Left hindlimb (tissue), 1 donor: Measurements from ENCODE around the gene RABGAP1L.
"Not testable (repeated sequence)": the region's sequence is repeated elsewhere in the genome, so short reads cannot be mapped to it uniquely, and the experiment has no call there.

Experiments used
- DNase-seq: peaks from one replicate; pipeline ENCODE4 v3.0.0-alpha.2; 2018

RABGAP1L gene

GRCh38 chr1:174682419-174683008, 523.2 kb downstream of the RABGAP1L start:
- no peak for DNase-seq

- no peak for DNase-seq
Observed at GRCh38 chr1:174686213-174686612, 526.9 kb downstream of the RABGAP1L start.

DNA sequence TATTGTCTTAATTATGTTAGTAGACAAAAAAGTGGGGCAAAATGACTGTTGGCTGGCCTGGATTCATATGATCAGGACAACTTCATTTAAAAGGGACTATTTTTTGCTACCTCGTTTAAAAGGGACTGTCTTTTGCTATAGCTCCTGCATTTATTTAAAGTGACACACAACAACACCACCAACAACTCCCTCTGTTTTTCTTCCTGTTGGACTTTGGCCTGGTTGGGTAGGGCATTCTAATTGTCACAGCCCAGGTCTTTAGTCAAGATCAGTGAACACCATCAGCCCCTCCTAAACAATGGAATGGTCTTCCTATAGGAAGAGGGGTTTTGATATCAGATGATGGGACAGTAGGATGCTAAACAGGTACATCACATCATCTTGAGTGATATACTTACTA, 530.2 kb downstream of the RABGAP1L start:
- no peak for DNase-seq

GRCh38 chr1:174690266-174690665, 530.9 kb downstream of the RABGAP1L start:
- no peak for DNase-seq

GRCh38 chr1:174692313-174692712, 533.0 kb downstream of the RABGAP1L start:
- DNase-seq, result no peak

- DNase-seq, result no peak
Observed at GRCh38 chr1:174693085-174693484, 533.8 kb downstream of the RABGAP1L start.

DNA sequence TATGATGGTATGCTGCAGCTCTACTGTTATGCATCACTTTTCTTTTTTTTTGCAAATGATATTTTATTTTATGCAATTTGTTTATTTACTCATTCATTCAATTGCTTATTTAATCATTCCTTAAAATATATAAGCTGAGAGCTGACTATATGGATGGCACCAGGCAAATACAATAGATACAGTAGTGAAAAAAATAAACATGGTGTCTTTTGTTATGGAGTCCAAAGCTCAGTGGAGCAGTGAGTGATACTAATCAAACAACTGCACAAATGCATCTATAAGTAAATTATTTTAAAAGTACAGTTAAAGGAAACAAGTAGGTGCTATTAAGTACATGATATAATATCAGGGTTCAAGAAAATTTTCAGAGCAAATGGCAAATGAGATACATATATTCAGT, 534.2 kb downstream of the RABGAP1L start:
- DNase-seq, result not testable (repeated sequence)

- DNase-seq, result no peak
Observed at GRCh38 chr1:174696026-174696821, 536.9 kb downstream of the RABGAP1L start.

GRCh38 chr1:174700314-174700713, 541.0 kb downstream of the RABGAP1L start:
- DNase-seq, result no peak

DNA sequence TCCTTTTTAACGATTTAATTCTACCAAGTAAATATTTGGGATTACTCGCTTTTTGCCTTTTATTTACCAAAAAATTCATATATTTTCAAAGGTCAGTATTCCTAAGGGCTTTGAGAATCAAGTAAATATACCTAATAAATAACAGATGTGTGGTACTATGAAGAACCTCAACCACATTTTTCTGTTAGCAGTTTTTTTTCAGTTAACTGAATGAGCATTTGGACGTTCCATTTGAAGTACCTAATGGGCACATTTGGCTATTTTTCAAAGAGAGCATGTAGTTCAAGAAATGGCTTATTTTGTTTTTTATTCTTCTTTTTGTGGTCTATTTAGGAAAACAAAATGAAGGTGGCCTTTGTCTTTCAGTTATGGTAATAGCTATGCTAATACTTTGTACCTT, 541.5 kb downstream of the RABGAP1L start:
- DNase-seq, result no peak

GRCh38 chr1:174701565-174701964, 542.2 kb downstream of the RABGAP1L start:
- no peak for DNase-seq

DNA sequence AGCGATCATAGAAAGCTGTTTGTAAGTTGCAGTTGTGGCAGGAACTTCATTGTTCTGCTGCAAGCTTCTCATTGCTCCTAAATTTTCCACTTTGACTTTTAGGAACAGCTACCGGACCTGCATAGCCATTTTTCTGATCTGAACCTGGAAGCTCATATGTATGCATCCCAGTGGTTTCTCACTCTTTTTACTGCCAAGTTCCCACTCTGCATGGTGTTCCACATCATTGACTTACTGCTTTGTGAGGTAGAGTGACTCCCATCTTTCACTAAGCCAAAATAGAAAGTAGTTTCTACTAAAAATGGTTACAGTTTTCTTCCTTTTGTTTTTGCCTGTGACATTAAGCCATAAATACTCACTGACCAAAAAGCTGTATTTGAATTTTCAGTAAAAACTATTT, 542.7 kb downstream of the RABGAP1L start:
- DNase-seq, result no peak

DNA sequence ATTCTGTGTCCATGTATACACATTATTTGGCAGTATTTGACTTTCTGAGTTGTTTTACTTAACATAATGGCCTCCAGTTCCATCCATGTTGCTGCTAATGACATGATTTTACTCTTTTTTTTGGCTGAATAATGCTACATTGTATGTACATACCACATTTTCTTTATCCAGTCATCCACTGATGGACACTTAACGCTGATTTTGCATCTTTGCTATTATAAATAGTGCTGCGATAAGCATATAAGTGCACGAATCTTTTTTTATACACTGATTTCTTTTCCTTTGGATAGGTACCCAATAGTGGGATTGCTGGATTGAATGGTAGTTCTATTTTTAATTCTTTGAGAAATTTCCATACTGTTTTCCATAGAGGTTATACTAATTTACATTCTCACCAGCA, 544.0 kb downstream of the RABGAP1L start:
- no peak for DNase-seq

DNA sequence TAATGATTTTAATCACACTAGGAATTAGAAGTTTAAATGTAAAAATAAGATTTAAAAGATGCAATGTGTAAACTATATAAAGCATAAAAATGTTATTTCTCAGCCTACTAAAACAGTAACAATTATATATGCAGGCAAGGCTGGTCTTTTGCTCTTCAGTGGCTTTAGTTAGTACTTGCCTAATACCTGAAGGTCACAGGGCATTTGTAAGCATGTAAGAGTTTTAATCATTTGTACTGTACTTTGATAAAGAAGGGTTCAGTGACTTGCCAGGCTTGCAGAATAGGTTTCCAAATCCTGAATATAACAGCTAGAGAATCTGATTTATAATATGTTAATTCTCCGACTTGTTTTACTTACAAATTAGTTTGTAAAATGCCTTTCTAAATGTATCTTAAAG, 545.0 kb downstream of the RABGAP1L start:
- no peak for DNase-seq

DNA sequence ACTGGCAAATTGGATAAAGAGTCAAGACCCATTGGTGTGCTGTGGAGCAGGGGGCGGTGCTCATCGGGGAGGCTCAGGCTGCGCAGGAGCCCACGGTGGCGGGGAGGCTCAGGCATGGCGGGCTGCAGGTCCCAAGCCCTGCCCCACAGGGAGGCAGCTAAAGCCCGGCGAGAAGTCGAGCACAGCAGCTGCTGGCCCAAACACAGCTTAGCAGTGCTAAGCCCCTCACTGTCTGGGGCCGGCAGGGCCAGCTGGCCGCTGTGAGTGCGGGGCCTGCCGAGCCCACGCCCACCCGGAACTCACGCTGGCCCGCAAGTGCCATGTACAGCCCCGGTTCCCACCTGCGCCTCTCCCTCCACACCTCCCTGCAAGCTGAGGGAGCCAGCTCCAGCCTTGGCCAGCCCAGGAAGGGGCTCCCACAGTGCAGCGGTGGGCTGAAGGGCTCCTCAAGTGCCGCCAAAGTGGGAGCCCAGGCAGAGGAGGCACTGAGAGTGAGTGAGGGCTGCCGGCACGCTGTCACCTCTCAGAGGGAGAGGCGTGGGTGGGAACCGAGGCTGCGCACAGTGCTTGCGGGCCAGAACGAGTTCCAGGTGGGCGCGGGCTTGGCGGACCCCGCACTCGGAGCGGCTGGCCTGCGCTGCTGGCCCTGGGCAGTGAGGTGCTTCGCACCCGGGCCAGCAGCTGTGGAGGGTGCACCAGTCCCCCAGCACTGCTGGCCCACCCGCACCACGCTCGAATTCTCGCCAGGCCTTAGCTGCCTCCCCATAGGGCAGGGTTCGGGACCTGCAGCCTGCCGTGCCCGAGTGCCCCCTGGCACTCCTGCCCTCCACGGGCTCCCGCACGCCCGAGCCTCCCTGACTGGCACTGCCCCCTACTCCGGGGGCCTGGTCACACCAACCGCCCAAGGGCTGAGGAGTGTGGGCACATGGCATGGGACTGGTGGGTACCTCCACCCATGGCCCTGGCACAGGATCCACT, 551.8 kb downstream of the RABGAP1L start:
- DNase-seq, result no peak

GRCh38 chr1:174711848-174712247, 552.5 kb downstream of the RABGAP1L start:
- not testable (repeated sequence) for DNase-seq

DNA sequence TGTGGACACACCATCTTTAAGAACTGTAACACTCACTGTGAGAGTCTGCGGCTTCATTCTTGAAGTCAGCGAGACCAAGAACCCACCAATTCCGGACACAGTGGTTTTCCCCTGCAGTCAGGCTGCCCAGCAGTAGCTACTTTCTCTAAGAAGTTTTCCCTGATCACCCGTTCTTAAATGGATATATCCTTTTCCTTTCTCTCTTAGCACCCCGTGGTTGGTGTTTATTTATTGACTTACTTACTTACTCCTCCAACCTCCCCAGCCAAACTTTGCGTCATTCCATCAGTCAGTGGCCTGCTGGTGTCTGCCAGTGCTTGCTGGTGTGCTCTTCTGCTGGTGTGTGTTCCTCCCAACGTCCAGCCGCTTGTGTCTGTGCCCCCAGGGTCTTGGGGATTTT, 553.2 kb downstream of the RABGAP1L start:
- no peak for DNase-seq

- DNase-seq, result no peak
Observed at GRCh38 chr1:174713796-174714195, 554.5 kb downstream of the RABGAP1L start.

GRCh38 chr1:174719194-174719593, 559.9 kb downstream of the RABGAP1L start:
- DNase-seq, result no peak

DNA sequence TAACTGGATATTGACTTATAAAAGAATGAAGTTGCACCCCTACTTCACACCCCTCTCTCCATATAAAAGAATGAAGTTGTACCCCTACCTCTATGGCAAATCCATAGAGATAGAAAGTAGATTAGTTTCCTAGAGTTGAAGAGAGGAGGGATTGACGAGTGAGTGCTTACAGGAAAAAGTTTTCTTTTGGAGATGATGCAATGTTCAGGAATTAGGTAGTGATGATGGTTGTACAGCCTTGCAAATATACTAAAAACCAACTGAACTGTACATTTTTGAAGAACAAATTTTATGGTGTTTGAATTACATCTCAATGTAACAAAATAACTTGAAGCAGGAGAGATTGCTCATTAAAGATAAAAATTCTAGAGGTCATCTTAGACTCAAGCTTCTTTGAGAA, 561.3 kb downstream of the RABGAP1L start:
- no peak for DNase-seq

DNA sequence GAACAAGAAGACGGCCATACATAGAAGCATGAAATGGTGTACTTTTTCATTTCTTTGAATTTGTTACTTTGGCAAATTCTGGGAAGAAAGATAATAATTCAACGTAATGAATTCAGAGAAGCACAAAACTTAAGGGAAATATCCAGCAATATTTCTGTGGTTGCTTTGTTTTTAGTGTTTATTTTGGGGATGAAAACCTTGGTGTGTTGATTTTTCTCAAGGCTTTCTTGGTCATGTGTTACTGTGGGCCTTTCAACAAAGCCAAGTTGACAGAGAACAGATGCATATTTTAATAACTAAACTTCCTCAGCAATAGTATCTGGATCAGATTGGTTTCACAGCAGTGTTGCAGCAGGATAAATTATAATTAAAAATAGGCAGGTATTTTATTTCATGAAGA, 561.9 kb downstream of the RABGAP1L start:
- no peak for DNase-seq

DNA sequence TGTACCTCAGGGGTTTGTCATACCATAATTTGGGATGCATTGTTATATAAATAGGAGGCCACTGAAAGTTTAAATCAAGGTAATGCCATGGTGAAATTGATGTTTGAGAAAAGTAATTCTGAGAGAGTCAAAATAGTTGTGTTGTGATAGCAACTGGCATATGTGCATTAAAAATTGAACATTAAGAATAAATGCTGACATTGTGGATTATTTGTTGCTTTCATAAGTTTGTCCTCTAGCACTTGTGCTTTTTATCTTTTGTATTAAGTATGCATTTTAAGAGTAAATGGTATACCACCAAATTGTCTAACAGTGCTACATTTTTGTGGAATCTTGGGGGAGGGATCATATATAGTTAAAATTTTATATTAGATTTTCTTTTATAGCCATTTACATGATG, 564.5 kb downstream of the RABGAP1L start:
- no peak for DNase-seq

DNA sequence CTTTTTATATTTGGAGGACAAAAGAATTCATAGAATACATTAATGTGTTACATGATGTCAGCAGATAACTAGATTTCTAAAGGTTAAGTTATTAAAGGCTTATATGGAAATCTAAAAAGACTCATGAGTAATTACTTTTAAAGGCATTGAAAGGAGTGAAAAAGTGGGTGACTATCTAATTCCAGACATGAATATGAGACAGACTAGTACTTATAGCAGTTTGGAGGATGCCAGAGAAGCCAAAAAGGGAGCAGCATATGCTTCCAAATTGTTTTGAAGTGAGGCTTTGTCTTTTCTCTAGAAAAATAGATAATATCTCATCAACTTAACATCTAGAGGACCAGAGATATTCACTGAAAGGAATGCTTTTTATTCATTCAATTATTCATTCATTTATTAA, 564.9 kb downstream of the RABGAP1L start:
- DNase-seq, result no peak
